ENCODE measurements around the gene DPP10.

GRCh38 chr2:115635430-115635829 is 1193.0 kb downstream of the DPP10 start:
- no peak for TF ChIP-seq POLR2A (IDR thresholded peaks at IDR 0.05; ENCODE audit: low read depth, low read length)
- no peak for TF ChIP-seq TAF1 (IDR thresholded peaks at IDR 0.05; ENCODE audit: borderline replicate concordance, low read depth, low read length)
